IPS-18c (cell line): ENCODE measurements around the gene KRTCAP2.
"Not testable (repeated sequence)": the region's sequence is repeated elsewhere in the genome, so short reads cannot be mapped to it uniquely, and the experiment has no call there.

Experiments
- H3K4me3 ChIP-seq: 2 replicates; pipeline ENCODE4 v1.7.0; 2013; ENCODE audit warnings: low read depth, mild to moderate bottlenecking, low read length, moderate library complexity; ENCODE audit not compliant: insufficient read depth
- H3K9me3 ChIP-seq: one replicate; pipeline ENCODE4 v1.6.1; 2013; ENCODE audit warnings: mild to moderate bottlenecking, low read length, moderate library complexity; ENCODE audit not compliant: control insufficient read depth, insufficient read depth

The KRTCAP2 gene

GRCh38 chr1:155172732-155173477, at the start of gene KRTCAP2:
Gene KRTCAP2 (minus strand): TSS chr1:155173304. CDS start chr1:155173224, 80 bp downstream.
- Histone ChIP-seq H3K4me3 (peak within 1 kb of the TSS; percentile 64), H3K9me3 (no peaks in the 10 kb centered on the region)

GRCh38 chr1:155220211-155220965, 47.3 kb upstream of the KRTCAP2 start:
- H3K9me3 ChIP-seq, H3K4me3 ChIP-seq: not testable (repeated sequence)

GRCh38 chr1:155219592-155220031, 46.5 kb upstream of the KRTCAP2 start:
- peak overlapping the region; percentile 10; the same call in 1 of the 2 replicates for H3K4me3 ChIP-seq
- H3K9me3 ChIP-seq, result no peaks in the 10 kb centered on the region

GRCh38 chr1:155218854-155219591, 45.9 kb upstream of the KRTCAP2 start:
- Histone ChIP-seq H3K4me3 (peak overlapping the region; percentile 10; the same call in 1 of the 2 replicates), H3K9me3 (no peaks in the 10 kb centered on the region)

DNA sequence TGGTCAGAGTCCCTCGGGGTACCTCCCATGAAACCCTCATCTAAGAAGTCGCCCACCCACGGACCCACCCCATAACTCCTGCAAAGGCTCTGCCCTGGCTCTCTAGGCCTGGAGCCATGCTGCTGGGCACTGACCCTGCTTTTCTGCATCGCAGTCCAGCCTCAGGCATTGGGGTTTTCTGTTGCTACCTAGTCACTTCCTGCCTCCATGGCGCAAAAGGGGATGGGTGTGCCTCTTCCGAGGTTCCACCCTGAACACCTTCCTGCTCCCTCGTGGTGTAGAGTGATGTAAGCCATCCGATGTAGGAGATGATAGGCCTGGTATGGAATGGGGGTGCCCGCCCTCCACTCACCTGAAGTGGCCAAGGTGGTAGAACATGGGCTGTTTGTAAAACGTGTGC, 41.6 kb upstream of the KRTCAP2 start:
- H3K4me3 ChIP-seq, H3K9me3 ChIP-seq: not testable (repeated sequence)

DNA sequence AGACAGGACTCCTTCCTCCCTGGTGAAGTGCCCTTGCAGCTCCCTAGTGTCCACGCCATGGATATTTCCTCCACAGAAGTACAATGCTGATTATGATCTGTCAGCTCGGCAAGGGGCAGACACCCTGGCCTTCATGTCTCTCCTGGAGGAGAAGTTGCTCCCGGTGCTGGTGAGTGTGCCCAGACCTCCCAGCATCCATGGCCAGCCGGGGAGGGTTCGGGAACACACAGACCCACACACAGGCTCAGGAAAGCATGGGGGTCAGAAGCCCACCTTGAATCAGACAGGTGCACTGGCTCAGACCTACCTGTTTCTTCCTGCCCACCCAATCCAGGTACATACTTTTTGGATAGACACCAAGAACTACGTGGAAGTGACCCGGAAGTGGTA, 38.9 kb upstream of the KRTCAP2 start:
- not testable (repeated sequence) for H3K9me3 ChIP-seq, H3K4me3 ChIP-seq

GRCh38 chr1:155211381-155212050, 38.4 kb upstream of the KRTCAP2 start:
- H3K4me3 ChIP-seq, H3K9me3 ChIP-seq: not testable (repeated sequence)

- Histone ChIP-seq H3K4me3 (no peak overlapping the region), H3K9me3 (no peaks in the 10 kb centered on the region)
Measured at GRCh38 chr1:155210314-155211104, 37.4 kb upstream of the KRTCAP2 start.

DNA sequence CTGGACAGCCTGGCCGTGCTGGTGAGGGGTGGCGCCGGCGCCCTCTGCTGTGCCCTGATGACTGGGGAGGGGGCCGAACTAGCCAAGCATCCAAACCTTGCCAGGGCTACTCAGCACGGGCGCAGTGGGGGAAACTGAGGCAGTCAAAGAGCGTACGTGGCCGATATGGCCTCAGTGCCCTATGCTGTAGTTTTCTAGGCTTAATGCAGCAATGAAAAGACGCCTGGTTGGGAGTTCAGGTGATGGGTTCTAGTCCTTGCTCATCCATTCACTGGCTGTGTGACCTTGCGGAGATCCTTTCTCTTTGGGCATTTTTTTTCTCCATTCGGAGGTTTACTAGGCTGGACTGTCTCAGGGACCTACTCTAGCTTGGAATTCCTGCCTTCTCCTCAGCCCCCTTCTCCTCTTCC, 36.2 kb upstream of the KRTCAP2 start:
- Histone ChIP-seq H3K4me3 (peak overlapping the region; percentile 87), H3K9me3 (no peaks in the 10 kb centered on the region)

DNA sequence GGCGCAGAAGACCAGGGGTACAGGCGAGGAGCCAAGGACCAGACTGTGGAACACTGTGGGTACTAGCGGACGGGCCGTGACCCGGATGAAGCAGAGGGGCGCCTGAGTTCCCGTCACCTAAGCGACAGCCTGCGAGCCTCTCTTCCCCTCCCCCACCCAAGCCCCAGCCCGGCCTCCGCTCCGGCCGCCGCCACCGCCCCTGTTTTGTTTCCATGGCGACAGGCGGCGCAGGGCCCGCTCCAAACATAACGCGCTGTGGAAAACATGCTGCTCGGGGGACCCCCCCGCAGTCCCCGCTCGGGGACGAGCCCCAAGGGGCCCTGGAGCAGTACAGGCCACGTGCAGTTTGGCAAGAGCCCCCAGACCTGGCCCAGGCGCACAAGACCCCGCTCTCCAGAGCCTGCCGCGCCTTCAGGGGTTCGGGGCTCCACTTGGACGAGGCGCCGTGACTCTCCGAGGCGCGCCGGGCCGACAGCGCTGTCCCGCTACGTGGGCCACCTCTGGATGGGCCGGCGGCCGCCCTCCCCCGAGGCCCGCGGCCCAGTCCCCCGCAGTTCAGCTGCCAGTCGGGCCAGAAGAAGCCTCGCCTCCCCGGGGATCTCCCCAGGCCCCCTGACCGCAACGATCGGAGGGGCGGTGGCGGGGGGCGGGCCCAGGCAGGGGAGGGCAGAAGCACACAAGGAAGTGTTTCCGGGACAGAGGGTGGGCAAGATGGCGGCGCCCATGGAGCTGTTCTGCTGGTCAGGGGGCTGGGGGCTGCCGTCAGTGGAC, 35.6 kb upstream of the KRTCAP2 start, which contains the start of gene MTX1:
Gene MTX1 (plus strand): TSS at position 155 of the 771 bp plus-strand sequence. CDS start 110 bp downstream, at position 265.
- peak within 1 kb of the TSS; percentile 87 for H3K4me3 ChIP-seq
- no peaks in the 10 kb centered on the region for H3K9me3 ChIP-seq

DNA sequence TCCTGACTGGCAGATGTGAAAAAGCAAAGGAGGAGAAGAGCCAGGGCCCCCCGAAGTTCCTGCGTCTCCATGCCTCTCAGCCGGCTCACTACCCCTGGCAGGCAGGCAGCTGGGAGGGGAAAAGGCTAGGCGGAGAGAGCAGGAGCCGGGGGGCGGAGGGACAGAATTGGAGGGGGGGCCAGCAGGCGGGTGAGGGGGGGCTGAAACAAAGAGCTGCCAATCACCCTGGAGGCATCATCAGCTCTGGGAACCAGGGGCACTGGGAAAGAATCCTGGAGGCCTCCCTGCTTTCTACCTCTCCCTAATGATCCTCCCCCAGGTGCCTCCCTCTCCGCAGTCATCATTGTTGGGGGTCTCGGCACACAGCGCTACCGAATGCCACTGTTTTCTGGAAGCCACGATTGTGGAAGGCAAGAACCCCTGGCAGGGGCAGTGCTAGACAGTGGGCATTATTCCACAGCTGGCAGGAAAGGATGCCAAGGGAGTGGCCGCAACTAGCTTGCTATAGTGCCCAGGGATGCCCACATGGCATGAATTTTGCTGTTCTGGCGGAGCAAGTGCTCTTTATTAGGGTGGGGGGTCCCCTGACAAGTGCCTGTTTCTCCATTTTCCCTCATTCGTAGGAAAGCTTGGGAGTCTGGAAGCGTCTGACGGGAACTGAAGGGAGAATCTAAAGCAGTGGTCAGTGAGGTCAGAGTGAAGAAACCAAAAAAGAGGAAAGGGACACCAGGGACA, 34.9 kb upstream of the KRTCAP2 start, which contains the start of gene THBS3:
Gene THBS3 (minus strand): TSS at position 92 of the 735 bp plus-strand sequence. CDS start 21 bp downstream, at position 71.
- H3K9me3 ChIP-seq, result no peaks in the 10 kb centered on the region
- H3K4me3 ChIP-seq, result peak within 1 kb of the TSS; percentile 87

DNA sequence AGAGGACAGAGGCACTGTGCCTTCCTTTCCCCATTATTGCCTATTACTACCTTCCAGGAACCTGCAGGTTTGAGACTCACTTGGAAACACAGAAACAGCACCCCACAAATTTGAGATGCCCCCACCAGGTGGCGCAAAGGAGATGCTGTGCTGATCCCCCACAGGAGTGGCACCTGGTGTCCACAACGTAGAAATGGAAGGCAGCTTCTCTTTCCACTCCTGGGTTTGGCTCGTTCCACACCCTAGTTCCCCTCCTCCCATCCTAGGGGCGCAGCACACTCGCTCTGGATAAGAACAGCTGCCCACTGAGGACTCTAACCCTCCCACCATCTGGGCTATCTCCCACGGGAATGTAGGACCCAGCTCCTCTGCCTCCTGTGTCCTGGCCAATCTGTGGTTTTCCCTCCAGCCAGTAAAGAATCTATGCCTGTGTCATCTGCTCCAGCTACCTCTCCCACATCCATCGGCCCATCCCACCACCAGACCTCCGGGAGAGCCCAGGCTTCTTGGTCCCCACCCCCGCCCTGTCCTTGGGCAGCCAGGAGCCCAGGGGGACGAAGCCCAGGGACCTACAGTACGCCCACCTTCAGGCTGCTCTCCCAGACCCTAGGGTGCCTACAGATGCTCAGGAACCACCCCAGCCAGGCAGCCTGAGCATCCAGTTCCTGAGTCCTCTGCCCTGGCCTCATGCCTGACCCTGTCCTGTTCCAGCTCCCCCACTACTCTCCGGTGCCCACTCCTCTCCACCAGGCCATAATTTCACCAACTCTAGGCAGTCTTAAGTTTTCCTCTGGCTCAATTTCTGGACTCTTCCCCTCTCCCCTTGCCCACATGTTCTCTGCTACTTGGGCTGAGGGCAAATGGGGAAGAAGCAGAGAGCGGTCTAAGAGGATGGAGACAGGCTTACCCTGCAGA, 34.0 kb upstream of the KRTCAP2 start:
- Histone ChIP-seq H3K9me3 (no peaks in the 10 kb centered on the region), H3K4me3 (peak overlapping the region; percentile 87)

- no peaks in the 10 kb centered on the region for H3K9me3 ChIP-seq
- H3K4me3 ChIP-seq, result no peak overlapping the region
Measured at GRCh38 chr1:155205969-155206593, 33.0 kb upstream of the KRTCAP2 start.

- Histone ChIP-seq H3K9me3 (no peaks in the 10 kb centered on the region), H3K4me3 (no peak overlapping the region)
Measured at GRCh38 chr1:155205035-155205434, 31.9 kb upstream of the KRTCAP2 start.
